Right renal pelvis (tissue), 4 donors: ENCODE results near the gene TSPAN16. TPM values are rescaled to one million over a fixed set of nuclear protein-coding genes. Genes with fewer than 3 reads are reported as not detected.
"Not testable (repeated sequence)": the region's sequence is repeated elsewhere in the genome, so short reads cannot be mapped to it uniquely, and the experiment has no call there.

ENCODE experiments used
- DNase-seq, 4 donors: peaks; one replicate each; pipeline ENCODE4 v3.0.0-alpha.2; 2013; ENCODE audit warnings: low read depth in 4 of 4, low spot score in 3 of 4, missing footprints in 1 of 4
- polyA plus RNA-seq, 4 donors: library from polyadenylated mRNA; unstranded; fragments of 120-200 nt; gene quantifications; one replicate each; pipeline ENCODE4 v1.2.1, GENCODE V29; 2013; ENCODE audit not compliant: insufficient read length in 4 of 4

TSPAN16 gene
- polyA plus RNA-seq, 4 donors, result 0.16 TPM; not detected in 3

- no peak for DNase-seq
Measured at GRCh38 chr19:11338569-11339253, 42.8 kb downstream of the TSPAN16 start.

- DNase-seq, result peak; percentile 83 to 88 (median 84)
Measured at GRCh38 chr19:11339254-11340098, 43.5 kb downstream of the TSPAN16 start, which contains the start of gene RAB3D. Gene RAB3D, minus strand, starts transcription at chr19:11339657. Its CDS starts 2,258 bp downstream, at chr19:11337399.

- not testable (repeated sequence) for DNase-seq
Measured at GRCh38 chr19:11340099-11340467, 44.1 kb downstream of the TSPAN16 start.

DNA sequence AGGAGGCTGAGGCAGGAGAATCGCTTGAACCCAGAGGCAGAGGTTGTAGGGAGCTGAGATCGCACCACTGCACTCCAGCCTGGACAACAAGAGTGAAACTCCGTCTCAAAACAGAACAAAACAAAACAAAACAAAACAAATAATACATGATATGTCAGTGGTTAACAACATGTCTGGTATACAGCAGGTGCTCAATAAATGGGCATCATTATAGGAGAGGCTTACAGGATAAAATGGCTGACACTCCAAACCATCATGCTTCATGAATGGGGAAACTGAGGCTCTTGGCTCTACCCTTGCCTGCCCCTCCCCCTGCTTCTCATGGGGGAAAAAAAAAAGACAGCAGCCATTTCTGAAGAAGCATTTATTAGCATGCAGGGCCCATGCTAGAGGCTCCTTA, 46.5 kb downstream of the TSPAN16 start:
- DNase-seq, result no peak

DNA sequence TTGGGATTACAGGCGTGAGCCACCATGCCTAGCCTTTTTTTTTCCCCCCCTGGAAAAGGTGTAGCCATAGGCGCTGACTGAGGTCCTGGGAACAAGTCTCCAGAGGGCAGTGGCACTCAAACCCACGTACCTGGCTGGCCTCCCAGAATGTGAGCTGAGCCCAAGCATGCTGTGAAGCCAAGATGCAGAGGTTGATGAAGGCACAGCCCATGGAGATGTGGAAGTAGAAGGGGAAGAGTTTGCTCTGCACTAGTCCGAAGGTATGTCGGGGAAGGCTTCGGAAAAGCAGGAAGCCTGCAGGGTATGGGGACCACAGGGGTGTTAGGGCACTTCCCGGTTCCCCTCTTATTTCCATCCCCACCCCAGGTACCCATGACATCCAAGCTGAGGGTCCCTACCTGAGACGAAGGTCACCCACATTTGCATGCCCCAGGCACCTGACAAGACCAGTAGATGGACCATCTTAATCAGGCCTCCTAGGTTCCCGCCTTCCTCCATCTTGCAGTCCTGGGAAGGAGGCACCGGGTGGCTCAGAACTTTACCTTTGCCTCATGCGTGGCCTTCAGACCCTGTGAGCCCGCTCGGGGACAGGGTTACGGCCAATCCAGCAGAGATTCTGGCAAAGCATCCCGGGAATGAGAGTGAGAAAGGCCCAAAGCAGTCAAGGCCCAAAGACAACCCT, 49.3 kb downstream of the TSPAN16 start:
- DNase-seq, result no peak

- peak; percentile 96 to 99 (median 99) for DNase-seq
Measured at GRCh38 chr19:11346104-11346940, 50.4 kb downstream of the TSPAN16 start, which contains the start of the genes CCDC159 and TMEM205. Gene CCDC159, plus strand, starts transcription at chr19:11346519. Its CDS starts 88 bp downstream, at chr19:11346607. Gene TMEM205, minus strand, starts transcription at chr19:11346268. Its CDS starts 649 bp downstream, at chr19:11345619.

GRCh38 chr19:11347546-11348039, 51.6 kb downstream of the TSPAN16 start:
- no peak for DNase-seq

DNA sequence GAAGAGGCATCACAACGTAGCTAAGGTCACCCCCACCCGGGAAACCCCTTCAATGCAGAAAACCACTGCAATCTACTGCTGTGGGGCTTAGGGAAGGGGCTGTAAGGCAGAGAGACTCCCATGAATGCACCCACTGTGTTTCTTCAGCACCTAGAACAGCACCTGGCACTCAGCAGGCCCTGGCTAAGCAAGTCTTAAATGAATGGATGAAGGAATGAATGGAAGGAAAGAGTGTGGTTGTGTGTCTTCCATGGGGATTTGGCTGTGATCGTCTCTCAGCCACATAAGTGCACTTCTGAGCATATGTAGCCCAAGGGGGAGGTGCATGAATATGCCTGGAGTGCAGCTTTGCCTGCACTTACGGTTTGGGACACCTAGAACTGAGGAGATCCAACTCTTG, 53.2 kb downstream of the TSPAN16 start:
- DNase-seq, result no peak

DNA sequence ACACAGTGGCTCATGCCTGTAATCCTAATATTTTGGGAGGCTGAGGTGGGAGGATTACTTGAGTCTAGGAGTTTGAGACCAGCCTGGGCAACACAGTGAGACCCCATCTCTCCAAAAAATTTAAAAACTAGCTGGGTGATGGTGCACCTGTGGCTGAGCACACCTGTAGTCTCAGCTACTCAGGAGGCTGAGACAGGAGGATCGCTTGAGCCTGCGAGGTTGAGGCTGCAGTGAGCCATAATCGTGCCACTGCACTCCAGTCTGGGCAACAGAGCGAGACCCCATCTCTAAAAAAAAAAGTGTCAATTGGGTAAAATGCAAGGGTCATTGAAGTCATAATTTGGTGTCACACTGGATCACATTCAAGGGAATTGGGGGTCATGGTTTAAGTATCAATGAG, 58.1 kb downstream of the TSPAN16 start:
- DNase-seq, result not testable (repeated sequence)

- peak in 3 of 4 donors; percentile 69 to 74 (median 73) for DNase-seq
Measured at GRCh38 chr19:11355160-11356073, 59.5 kb downstream of the TSPAN16 start, which contains the start of gene PLPPR2. Gene PLPPR2, plus strand, starts transcription at chr19:11355432. Its CDS starts 2,242 bp downstream, at chr19:11357674.

DNA sequence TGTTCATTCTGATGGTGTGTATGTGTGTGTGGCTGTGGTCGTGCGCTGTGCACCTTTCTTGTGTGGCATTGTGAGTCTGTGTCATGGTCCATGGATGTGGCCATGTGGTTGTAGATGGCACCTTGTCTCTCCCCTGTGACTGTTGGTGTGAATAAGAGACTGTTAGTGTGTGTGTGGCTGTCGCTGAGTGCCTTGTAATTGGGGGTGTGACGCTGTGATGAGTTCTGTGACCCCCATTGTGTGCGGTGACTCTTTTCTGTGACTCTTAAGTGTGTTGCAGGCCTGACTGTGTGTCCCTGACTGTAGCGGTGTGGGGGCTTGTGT, 60.1 kb downstream of the TSPAN16 start:
- no peak for DNase-seq

- DNase-seq, result no peak
Measured at GRCh38 chr19:11356676-11357550, 61.0 kb downstream of the TSPAN16 start.

- no peak for DNase-seq
Measured at GRCh38 chr19:11359421-11359820, 63.5 kb downstream of the TSPAN16 start.

DNA sequence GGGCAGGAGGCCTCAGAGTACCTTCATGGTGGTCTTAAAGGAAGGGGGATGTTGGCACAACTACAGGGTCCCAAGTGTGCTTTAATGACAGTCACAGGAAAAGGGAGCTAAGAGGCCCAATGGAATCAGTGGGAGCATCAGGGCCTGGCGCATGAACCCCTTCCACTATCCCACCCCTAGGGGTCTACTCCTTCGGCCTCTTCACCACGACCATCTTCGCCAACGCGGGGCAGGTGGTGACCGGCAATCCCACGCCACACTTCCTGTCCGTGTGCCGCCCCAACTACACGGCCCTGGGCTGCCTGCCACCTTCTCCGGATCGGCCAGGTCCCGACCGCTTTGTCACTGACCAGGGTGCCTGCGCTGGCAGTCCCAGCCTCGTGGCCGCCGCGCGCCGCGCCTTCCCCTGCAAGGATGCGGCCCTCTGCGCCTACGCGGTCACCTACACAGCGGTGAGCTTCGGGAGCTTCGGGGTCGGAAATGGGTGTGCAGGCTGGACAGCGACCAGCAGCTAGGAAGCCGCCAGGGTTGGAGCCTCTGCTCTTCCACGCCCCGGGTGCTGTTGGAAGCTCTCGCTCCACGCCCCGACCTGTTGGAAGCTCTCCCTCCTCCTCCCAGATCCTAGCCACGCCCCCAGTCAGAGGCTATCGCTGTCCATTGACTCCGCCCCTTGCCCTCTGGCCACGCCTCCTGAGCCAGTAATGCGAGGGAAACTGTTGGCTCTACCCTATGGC, 65.2 kb downstream of the TSPAN16 start:
- peak in 1 of 4 donors; percentile 46 for DNase-seq

DNA sequence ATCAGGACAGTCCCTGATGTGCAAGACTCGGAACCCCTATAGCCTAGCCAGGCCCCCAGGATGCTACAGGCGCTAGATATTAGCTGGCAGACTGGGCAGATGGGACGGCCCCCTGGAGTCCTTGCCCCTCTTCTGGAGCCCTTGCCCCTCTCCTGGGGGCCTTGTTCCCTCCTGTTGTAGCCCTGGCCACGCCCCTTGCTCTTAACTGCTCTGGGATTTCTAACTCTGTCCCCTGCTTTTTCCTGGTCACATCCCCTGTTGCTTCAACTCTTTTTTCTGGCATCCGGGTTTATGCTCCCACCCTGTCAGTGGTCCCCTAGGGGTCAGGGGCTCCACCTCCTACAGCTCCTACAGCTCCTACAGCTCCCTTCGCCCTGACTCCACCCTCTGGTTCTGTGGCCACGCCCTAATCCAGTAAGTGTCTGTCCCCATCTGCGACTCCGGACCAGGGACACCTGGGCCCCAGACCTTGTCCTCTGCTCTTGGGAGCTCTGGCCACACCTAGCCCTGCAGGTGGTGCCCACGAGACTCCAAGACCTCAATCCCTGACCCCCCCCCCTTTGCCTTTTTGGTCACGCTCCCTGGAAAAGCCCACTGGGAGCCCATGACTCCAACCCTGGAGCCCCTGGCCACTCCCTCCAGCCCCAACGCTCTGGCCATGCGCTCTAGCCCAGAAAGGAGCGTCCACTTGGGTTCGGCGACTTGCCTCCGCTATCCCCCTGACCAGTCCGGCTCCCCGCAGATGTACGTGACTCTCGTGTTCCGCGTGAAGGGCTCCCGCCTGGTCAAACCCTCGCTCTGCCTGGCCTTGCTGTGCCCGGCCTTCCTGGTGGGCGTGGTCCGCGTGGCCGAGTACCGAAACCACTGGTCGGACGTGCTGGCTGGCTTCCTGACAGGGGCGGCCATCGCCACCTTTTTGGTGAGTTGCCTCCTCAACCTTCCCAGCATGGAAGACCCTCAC, 66.1 kb downstream of the TSPAN16 start:
- no peak for DNase-seq

DNA sequence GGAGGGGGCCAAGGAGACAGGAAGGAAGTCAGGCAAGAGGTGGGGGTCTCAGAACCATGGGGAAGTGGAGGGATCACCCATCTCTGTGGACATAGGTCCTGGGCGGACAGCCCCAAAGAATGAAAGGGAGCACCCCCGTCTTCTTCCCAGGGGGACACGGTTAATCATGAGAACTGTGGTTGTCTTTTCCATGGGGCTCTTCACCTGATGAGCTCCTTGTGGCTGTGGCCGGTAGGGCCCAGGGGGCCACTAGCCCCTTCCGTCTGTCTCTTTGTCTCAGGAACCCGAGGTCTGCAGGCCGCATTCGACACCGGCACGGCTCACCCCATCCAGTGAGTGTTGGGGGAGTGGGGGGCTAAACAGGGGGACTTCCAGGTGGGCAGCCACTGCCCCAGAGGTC, 67.9 kb downstream of the TSPAN16 start:
- DNase-seq, result no peak
